HepG2 (cell line): ENCODE data around the gene MYL12B. TPM values are rescaled to one million over a fixed set of nuclear protein-coding genes. Genes with fewer than 3 reads are reported as not detected.

Experiments
- ARNT ChIP-seq: fragments of 450-650 bp; IDR thresholded peaks from 2 replicates; pipeline ENCODE4 v1.6.1; 2017
- BCLAF1 ChIP-seq: fragments of 450-650 bp; IDR thresholded peaks from 2 replicates; pipeline ENCODE4 v1.6.1; 2017; ENCODE audit warnings: mild to moderate bottlenecking
- CBX2 ChIP-seq, 2 experiments: fragments of 200-600 bp in 1 of 2; sonication (generic); formaldehyde crosslinking in 1 of 2; IDR thresholded peaks; 2 replicates each; pipeline versions ENCODE4 v1.7.0 to v1.8.1; 2018 to 2022; ENCODE audit warnings: low read depth in 2 of 2, low read length in 1 of 2, mild to moderate bottlenecking in 1 of 2, missing genetic modification reagents in 1 of 2
- DBP ChIP-seq: sonication (generic); formaldehyde crosslinking; IDR thresholded peaks from 2 replicates; pipeline ENCODE4 v1.4.0; 2020; ENCODE audit warnings: missing genetic modification reagents; ENCODE audit errors: not compliant biosample characterization
- ELK4 ChIP-seq: sonication (generic); formaldehyde crosslinking; IDR thresholded peaks from 2 replicates; pipeline ENCODE4 v1.9.0; 2021; ENCODE audit warnings: missing genetic modification reagents, borderline replicate concordance
- ETV6 ChIP-seq: sonication (generic); formaldehyde crosslinking; conservative IDR thresholded peaks from 2 replicates; pipeline ENCODE4 v1.4.0; 2020; ENCODE audit warnings: missing genetic modification reagents
- GATA4 ChIP-seq: sonication (generic); IDR thresholded peaks from 2 replicates; pipeline ENCODE4 v1.6.1; 2016; ENCODE audit warnings: antibody characterized with exemption, low read depth, borderline replicate concordance
- HDAC2 ChIP-seq: sonication (generic); formaldehyde crosslinking; IDR thresholded peaks from 2 replicates; pipeline ENCODE4 v1.4.0; 2020; ENCODE audit warnings: missing genetic modification reagents
- HNF1A ChIP-seq, 2 experiments: sonication (generic) in 1 of 2; formaldehyde crosslinking in 1 of 2; IDR thresholded peaks; 2 replicates each; pipeline versions ENCODE4 v1.4.0 to v1.6.1; 2016 to 2020; ENCODE audit warnings: borderline replicate concordance in 1 of 2, low read depth in 1 of 2, mild to moderate bottlenecking in 1 of 2, missing genetic modification reagents in 1 of 2
- KDM4B ChIP-seq: sonication (generic); formaldehyde crosslinking; IDR thresholded peaks from 2 replicates; pipeline ENCODE4 v1.4.0; 2020; ENCODE audit warnings: missing genetic modification reagents
- MEIS2 ChIP-seq: sonication (generic); formaldehyde crosslinking; IDR thresholded peaks from 2 replicates; pipeline ENCODE4 v1.9.0; 2021; ENCODE audit warnings: mild to moderate bottlenecking, missing genetic modification reagents
- NCOA5 ChIP-seq: sonication (generic); formaldehyde crosslinking; IDR thresholded peaks from 2 replicates; pipeline ENCODE4 v1.4.0; 2020; ENCODE audit warnings: missing genetic modification reagents
- REPIN1 ChIP-seq: sonication (generic); formaldehyde crosslinking; IDR thresholded peaks from 2 replicates; pipeline ENCODE4 v1.8.0; 2022; ENCODE audit warnings: missing genetic modification reagents, low read depth, mild to moderate bottlenecking, borderline replicate concordance
- ZKSCAN1 ChIP-seq: fragments of 150-350 bp; IDR thresholded peaks from 2 replicates; pipeline ENCODE4 v1.6.1; 2014; ENCODE audit warnings: low read length
- ZNF143 ChIP-seq: sonication (generic); formaldehyde crosslinking; IDR thresholded peaks from 2 replicates; pipeline ENCODE4 v1.4.0; 2020; ENCODE audit warnings: missing genetic modification reagents
- ZNF232 ChIP-seq: sonication (generic); formaldehyde crosslinking; IDR thresholded peaks from 2 replicates; pipeline ENCODE4 v1.4.0; 2020; ENCODE audit warnings: missing genetic modification reagents, borderline replicate concordance
- ZNF432 ChIP-seq: sonication (generic); formaldehyde crosslinking; IDR thresholded peaks from 2 replicates; pipeline ENCODE4 v1.5.0; 2020; ENCODE audit warnings: missing genetic modification reagents, mild to moderate bottlenecking, borderline replicate concordance
- ZNF460 ChIP-seq: sonication (generic); formaldehyde crosslinking; IDR thresholded peaks from 2 replicates; pipeline ENCODE4 v1.5.1; 2020; ENCODE audit warnings: missing genetic modification reagents, mild to moderate bottlenecking, borderline replicate concordance
- ZNF564 ChIP-seq: sonication (generic); formaldehyde crosslinking; IDR thresholded peaks from 2 replicates; pipeline ENCODE4 v1.8.1; 2023; ENCODE audit warnings: mild to moderate bottlenecking, missing genetic modification reagents
- ZNF614 ChIP-seq: IDR thresholded peaks from 2 replicates; pipeline ENCODE4 v1.6.1; 2018; ENCODE audit warnings: missing biosample characterization, missing genetic modification reagents, inconsistent platforms, borderline replicate concordance
- ZNF777 ChIP-seq: sonication (generic); formaldehyde crosslinking; IDR thresholded peaks from 2 replicates; pipeline ENCODE4 v1.4.0; 2020; ENCODE audit warnings: missing genetic modification reagents
- polyA plus RNA-seq, 8 experiments: library from polyadenylated mRNA; depleted of rRNA in 3 of 8; stranded (reverse) in 7 of 8; unstranded in 1 of 8; fragments of >200 nt; fragmentation: Illumina TruSeq in 4 of 8; extraction: Trizol in 4 of 8; gene quantifications; 2 replicates each; pipeline versions ENCODE4 v1.2.1 to v1.2.3, GENCODE V29; 2011 to 2016; ENCODE audit warnings: low read depth in 4 of 8, missing spikeins in 1 of 8, mixed read lengths in 1 of 8; ENCODE audit not compliant: insufficient read depth in 1 of 8
- total RNA-seq, 5 experiments: library from RNA; depleted of rRNA; stranded (reverse); fragments of >200 nt; fragmentation: Illumina TruSeq; extraction: Trizol; gene quantifications; 2 replicates each; pipeline ENCODE4 v1.2.3, GENCODE V29; 2016; ENCODE audit warnings: low read depth in 1 of 5

The MYL12B gene
- total and polyA plus RNA-seq, 2 of the 13 experiments (the other 11 are each of a cell fraction or from before 2014, with no cell fraction given), result 265 to 340 TPM

GRCh38 chr18:3217948-3218647 is 43.8 kb upstream of the MYL12B start (continued):
- TF ChIP-seq HNF1A (IDR thresholded peaks at IDR 0.05; ENCODE audit: low read depth) (no peak), HNF1A (CRISPR knock-in tag; IDR thresholded peaks at IDR 0.05; ENCODE audit: borderline replicate concordance) (no peak), NCOA5 (CRISPR knock-in tag) (no peak), ARNT (no peak), ZNF432 (CRISPR knock-in tag) (no peak), ELK4 (no peak), HDAC2 (CRISPR knock-in tag) (peak; percentile 61), ZNF232 (CRISPR knock-in tag) (no peak), ETV6 (CRISPR knock-in tag) (no peak), ZNF777 (CRISPR knock-in tag) (no peak), REPIN1 (no peak), ZKSCAN1 (no peak), ZNF614 (peak; percentile 65; the same call in 1 of the 2 replicates), DBP (CRISPR knock-in tag) (no peak), ZNF143 (no peak), ZNF460 (CRISPR knock-in tag) (no peak), GATA4 (no peak), CBX2 (IDR thresholded peaks at IDR 0.05; ENCODE audit: low read depth, low read length) (no peak), CBX2 (CRISPR knock-in tag; IDR thresholded peaks at IDR 0.05; ENCODE audit: low read depth) (no peak), KDM4B (CRISPR knock-in tag) (no peak), BCLAF1 (no peak), MEIS2 (CRISPR knock-in tag) (peak; percentile 73; the same call in 1 of the 2 replicates), ZNF564 (CRISPR knock-in tag) (no peak)
